Thyroid gland (tissue), 4 donors: Measurements from ENCODE around the gene MGLL.

ENCODE experiments used
- CTCF ChIP-seq, 6 experiments: fragments of 200-600 bp in 3 of 6; fragments of 450-650 bp in 3 of 6; sonication (generic) in 3 of 6; IDR thresholded peaks; one replicate each; pipeline ENCODE4 v1.5.1; 2016 to 2019; ENCODE audit warnings: antibody characterized with exemption in 6 of 6, mild to moderate bottlenecking in 2 of 6, inconsistent platforms in 1 of 6, moderate library complexity in 1 of 6
- POLR2A ChIP-seq, 2 donors: fragments of 450-650 bp; IDR thresholded peaks; one replicate each; pipeline ENCODE4 v1.6.1; 2017; ENCODE audit warnings: antibody characterized with exemption in 2 of 2, mild to moderate bottlenecking in 2 of 2, moderate library complexity in 1 of 2

GRCh38 chr3:127730171-127730570 lies 92.1 kb downstream of the MGLL start:
- TF ChIP-seq POLR2A (IDR thresholded peaks at IDR 0.05) (no peak), CTCF (IDR thresholded peaks at IDR 0.05) (no peak)
